GM06990 (cell line): Measurements from ENCODE around the gene KCNB1.
"Not testable (repeated sequence)": the region's sequence is repeated elsewhere in the genome, so short reads cannot be mapped to it uniquely, and the experiment has no call there.

Experiments used
- DNase-seq: peaks from one replicate; pipeline ENCODE4 v3.0.0-alpha.2; 2011; ENCODE audit not compliant: insufficient read length; ENCODE audit errors: extremely low read depth
- H3K27me3 ChIP-seq: replicated peaks from 2 replicates; pipeline ENCODE4 v1.6.0; 2011; ENCODE audit warnings: low read length; ENCODE audit not compliant: control insufficient read depth, insufficient read depth
- H3K36me3 ChIP-seq: 2 replicates; pipeline ENCODE4 v1.5.1; 2011; ENCODE audit warnings: low read length; ENCODE audit not compliant: control insufficient read depth, insufficient read depth
- H3K4me3 ChIP-seq: replicated peaks from 2 replicates; pipeline ENCODE4 v1.5.1; 2011; ENCODE audit warnings: low read depth, mild to moderate bottlenecking, control low read depth, low read length
- CTCF ChIP-seq: IDR thresholded peaks from 2 replicates; pipeline ENCODE4 v1.5.1; 2011; ENCODE audit warnings: low read length, control low read depth, mild to moderate bottlenecking, inconsistent platforms; ENCODE audit not compliant: insufficient read depth, poor library complexity, severe bottlenecking

The KCNB1 gene

GRCh38 chr20:49413677-49414076 is 68.8 kb downstream of the KCNB1 start:
- H3K27me3 ChIP-seq, result no peaks in the 10 kb centered on the region; the same call in none of the 2 replicates
- DNase-seq, result no peak
- no peaks in the 10 kb centered on the region for H3K36me3 ChIP-seq
- no peak for TF ChIP-seq CTCF
- H3K4me3 ChIP-seq, result no peak overlapping the region

- no peak overlapping the region for H3K4me3 ChIP-seq
- H3K36me3 ChIP-seq, result no peaks in the 10 kb centered on the region
- no peaks in the 10 kb centered on the region; the same call in none of the 2 replicates for H3K27me3 ChIP-seq
- no peak for TF ChIP-seq CTCF
- DNase-seq, result no peak
These were observed 69.5 kb downstream of the KCNB1 start for GRCh38 chr20:49412953-49413352.

GRCh38 chr20:49412254-49412653 is 70.2 kb downstream of the KCNB1 start:
- no peak for DNase-seq
- Histone ChIP-seq H3K36me3 (no peaks in the 10 kb centered on the region), H3K4me3 (no peak overlapping the region), H3K27me3 (no peaks in the 10 kb centered on the region; the same call in none of the 2 replicates)
- no peak for TF ChIP-seq CTCF

- TF ChIP-seq CTCF, result no peak
- no peak for DNase-seq
- Histone ChIP-seq H3K4me3 (no peak overlapping the region), H3K27me3 (no peaks in the 10 kb centered on the region; the same call in none of the 2 replicates), H3K36me3 (no peaks in the 10 kb centered on the region)
These were observed 71.1 kb downstream of the KCNB1 start for GRCh38 chr20:49411221-49411925.

GRCh38 chr20:49409975-49410621 is 72.4 kb downstream of the KCNB1 start:
- not testable (repeated sequence) for H3K36me3 ChIP-seq, DNase-seq, H3K4me3 ChIP-seq, H3K27me3 ChIP-seq

GRCh38 chr20:49409302-49409974 is 73.0 kb downstream of the KCNB1 start:
- Histone ChIP-seq H3K36me3 (no peaks in the 10 kb centered on the region), H3K4me3 (no peak overlapping the region), H3K27me3 (peaks cover 2% of the 10 kb centered on the region)
- TF ChIP-seq CTCF, result no peak
- no peak for DNase-seq
